HG02623 (cell line): Measurements from ENCODE around the gene BCHE.

ENCODE experiments used
- ATAC-seq: cut with Tn5 transposase; IDR thresholded peaks from one replicate; pipeline ENCODE4 v1.9.1; 2021; ENCODE audit warnings: moderate library complexity; ENCODE audit not compliant: unreplicated experiment

BCHE gene

GRCh38 chr3:165837058-165837525, at the start of gene BCHE:
BCHE (minus strand) TSS chr3:165837423; CDS start chr3:165831033, 6,390 bp downstream.
- ATAC-seq = no peak

GRCh38 chr3:165885558-165886270, 48.5 kb upstream of the BCHE start:
- no peak for ATAC-seq

- ATAC-seq = no peak
These were observed 47.3 kb upstream of the BCHE start for GRCh38 chr3:165884518-165884917.

- ATAC-seq = no peak
These were observed 46.7 kb upstream of the BCHE start for GRCh38 chr3:165883863-165884478.

GRCh38 chr3:165883117-165883516, 45.9 kb upstream of the BCHE start:
- no peak for ATAC-seq

GRCh38 chr3:165875644-165876043, 38.4 kb upstream of the BCHE start:
- no peak for ATAC-seq

- no peak for ATAC-seq
These were observed 37.7 kb upstream of the BCHE start for GRCh38 chr3:165874663-165875489.

- no peak for ATAC-seq
These were observed 30.9 kb upstream of the BCHE start for GRCh38 chr3:165868088-165868487.

GRCh38 chr3:165859061-165859460, 21.8 kb upstream of the BCHE start:
- ATAC-seq = no peak

GRCh38 chr3:165855581-165855980, 18.4 kb upstream of the BCHE start:
- no peak for ATAC-seq

GRCh38 chr3:165854696-165855095, 17.5 kb upstream of the BCHE start:
- ATAC-seq = no peak

- ATAC-seq = no peak
These were observed 15.5 kb upstream of the BCHE start for GRCh38 chr3:165852711-165853110.

- no peak for ATAC-seq
These were observed 15.0 kb upstream of the BCHE start for GRCh38 chr3:165852191-165852590.

- ATAC-seq = no peak
These were observed 8.8 kb upstream of the BCHE start for GRCh38 chr3:165846056-165846455.

- ATAC-seq = no peak
These were observed 2.3 kb upstream of the BCHE start for GRCh38 chr3:165839296-165840076.

- no peak for ATAC-seq
These were observed 578 bp upstream of the BCHE start for GRCh38 chr3:165837801-165838200.

GRCh38 chr3:165835431-165835830, 1.8 kb downstream of the BCHE start:
- no peak for ATAC-seq

GRCh38 chr3:165830746-165831145, 6.5 kb downstream of the BCHE start:
- ATAC-seq = no peak

- no peak for ATAC-seq
These were observed 9.3 kb downstream of the BCHE start for GRCh38 chr3:165827883-165828282.

- no peak for ATAC-seq
These were observed 10.0 kb downstream of the BCHE start for GRCh38 chr3:165827233-165827632.

GRCh38 chr3:165820671-165821123, 16.5 kb downstream of the BCHE start:
- no peak for ATAC-seq
